Hematopoietic multipotent progenitor cell treated with erythropoietin and hydrocortisone succinate and interleukin-3 and kit ligand, for 6 days (in vitro differentiated cells): ENCODE results near the gene CCL4L2.
"Not testable (repeated sequence)": the region's sequence is repeated elsewhere in the genome, so short reads cannot be mapped to it uniquely, and the experiment has no call there.

Experiments
- DNase-seq: peaks from one replicate; pipeline ENCODE4 v3.0.0-alpha.2; 2015

The CCL4L2 gene

DNA sequence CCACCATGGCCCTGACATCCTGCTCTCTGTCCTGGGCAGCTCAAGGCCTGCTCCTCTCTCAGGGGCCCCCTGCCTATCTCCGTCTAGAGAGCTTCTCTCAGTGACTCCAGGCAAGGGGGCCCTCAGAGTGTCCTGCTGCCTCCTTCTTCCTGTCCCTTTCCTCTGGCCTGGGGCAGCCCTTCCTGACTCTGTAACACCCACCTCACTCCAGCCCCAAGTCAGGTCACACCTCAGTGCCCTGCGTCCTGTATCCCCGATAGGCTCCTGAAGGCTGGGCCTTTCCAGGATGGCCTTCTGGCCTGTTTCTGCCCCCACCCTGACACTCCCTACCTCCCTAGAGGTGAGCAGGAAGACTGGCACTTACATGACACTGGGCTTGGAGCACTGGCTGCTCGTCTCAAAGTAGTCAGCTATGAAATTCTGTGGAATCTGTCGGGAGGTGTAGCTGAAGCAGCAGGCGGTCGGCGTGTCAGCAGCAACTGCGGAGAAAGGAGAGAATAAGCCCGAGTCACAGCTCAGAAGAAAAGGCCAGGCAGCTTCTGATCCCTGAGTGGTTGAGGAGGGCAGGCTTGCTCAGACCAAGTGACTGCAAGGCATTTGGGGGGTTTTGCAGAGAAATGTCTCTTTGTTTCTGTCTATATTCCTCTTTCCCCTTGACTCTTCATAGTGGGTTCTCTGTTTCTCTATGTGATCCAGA, 15.3 kb upstream of the CCL4L2 start:
- no peak for DNase-seq

DNA sequence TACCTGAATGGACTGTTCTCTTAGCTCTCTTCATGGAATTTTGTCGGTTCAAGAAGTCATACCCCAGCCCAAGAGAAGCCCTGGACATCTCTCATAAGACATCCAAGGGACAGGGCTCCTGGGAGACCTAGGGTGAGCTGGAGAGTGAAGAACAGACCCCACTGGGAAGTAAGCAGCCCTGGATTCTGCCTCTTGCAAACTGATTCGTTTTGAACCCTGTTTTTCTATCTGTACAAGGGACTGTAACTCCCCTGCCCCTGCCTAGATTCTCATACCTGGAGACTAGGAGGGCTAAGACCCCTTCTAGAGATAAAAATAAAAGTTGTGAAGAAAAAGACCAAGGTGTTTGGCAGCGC, 14.8 kb upstream of the CCL4L2 start:
- no peak for DNase-seq

DNA sequence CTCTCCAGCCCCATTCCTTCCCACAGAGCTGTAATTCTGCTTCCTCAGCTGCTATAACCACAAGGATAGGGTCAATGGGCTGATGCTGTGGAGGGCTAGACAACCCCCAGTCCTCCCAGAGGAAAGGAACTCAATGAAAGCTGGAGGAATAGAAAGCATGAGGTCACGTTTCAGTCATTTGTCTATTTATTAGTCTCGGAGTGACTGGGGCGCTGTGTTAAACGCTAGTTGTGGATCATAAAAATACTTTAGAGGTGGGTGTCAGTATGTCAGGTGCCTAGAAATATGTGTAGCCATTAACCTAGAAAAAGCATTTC, 13.5 kb upstream of the CCL4L2 start:
- no peak for DNase-seq

DNA sequence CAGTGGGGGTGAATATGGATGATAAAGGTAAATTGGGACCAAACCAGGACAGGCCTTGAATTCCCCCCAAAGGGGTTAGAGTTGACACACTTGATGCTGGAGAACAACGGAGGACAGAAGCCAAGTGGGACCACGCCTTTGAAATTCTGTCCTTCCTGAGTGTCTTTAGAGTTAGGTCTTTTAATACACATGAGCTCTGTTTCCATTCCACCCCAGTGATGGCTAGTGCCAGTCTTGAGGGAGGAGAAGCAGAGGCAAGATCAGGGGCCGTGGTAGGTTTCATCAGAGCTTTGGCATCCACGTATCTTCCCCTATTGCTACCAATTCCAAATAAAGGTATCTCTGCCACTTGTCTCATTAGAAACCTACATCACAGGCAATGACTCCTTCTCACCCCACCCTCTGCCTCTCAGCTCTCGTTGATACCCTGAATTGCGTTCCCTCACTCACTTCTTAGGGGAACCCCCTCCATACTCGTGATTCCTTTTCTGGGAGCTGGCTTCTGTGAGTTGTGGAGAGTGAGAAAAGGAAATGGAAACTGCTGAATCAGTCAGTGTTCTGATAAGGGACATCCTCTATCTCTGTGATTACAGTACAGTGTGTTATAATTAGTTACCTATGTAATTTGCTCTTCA, 11.9 kb upstream of the CCL4L2 start:
- DNase-seq, result peak; percentile 40

DNA sequence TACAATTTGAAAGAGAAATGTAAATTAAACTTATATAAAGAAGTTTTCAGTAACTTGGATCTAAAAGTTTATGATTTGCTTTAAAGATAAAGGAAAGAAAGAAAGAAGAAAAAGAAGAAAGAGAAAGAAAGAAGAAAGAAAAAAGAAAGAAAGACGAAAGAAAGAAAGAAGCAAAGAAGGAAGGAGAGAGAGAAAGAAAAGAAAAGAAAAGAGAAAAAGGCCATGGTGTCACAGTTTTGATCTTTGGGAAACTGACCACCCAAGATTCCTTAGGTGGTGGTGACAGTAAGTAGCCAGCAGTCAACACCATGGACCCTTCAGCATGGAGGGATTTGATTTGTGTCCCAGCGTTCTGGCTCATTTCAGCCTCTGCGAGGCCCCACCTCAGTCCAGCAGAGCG, 9.8 kb upstream of the CCL4L2 start:
- DNase-seq, result not testable (repeated sequence)

DNA sequence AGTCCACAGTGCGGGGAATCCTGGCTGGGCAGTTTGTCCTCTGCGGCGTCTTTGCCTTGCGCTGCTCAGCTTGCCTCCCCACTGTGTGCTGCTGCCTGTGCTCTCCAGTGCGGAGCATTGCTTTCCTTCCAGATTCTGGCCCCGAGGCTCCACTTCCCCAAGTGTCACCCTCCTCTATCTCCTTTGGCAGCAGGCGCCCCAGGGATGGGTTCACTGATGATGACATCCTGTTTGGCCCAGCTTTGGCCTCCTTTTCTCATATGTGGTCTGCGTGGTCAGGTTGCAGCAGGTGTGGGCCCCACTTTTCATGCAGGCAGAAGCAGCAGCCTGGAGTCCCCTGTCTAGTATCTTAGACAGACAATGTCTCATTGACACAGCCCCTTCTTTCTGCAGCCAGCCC, 9.4 kb upstream of the CCL4L2 start:
- not testable (repeated sequence) for DNase-seq

DNA sequence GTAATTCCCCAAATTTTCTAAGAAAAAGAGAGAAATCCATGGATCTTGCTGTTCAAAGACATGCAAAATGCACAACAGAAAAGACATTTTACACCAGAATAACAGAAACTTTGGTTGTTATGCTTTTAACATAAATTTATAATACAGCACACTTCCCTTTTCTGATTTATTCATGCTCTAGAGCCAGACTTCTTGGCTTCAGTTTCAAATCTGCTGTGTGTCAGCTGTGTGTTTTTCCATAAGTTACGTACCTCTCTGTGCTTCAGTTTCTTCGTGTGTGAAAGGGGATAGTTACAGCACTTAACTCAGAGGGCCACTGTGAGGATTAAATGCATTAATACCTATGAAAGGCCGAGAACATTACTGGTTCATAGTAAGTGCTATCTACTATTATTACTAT, 7.5 kb upstream of the CCL4L2 start:
- DNase-seq, result no peak

DNA sequence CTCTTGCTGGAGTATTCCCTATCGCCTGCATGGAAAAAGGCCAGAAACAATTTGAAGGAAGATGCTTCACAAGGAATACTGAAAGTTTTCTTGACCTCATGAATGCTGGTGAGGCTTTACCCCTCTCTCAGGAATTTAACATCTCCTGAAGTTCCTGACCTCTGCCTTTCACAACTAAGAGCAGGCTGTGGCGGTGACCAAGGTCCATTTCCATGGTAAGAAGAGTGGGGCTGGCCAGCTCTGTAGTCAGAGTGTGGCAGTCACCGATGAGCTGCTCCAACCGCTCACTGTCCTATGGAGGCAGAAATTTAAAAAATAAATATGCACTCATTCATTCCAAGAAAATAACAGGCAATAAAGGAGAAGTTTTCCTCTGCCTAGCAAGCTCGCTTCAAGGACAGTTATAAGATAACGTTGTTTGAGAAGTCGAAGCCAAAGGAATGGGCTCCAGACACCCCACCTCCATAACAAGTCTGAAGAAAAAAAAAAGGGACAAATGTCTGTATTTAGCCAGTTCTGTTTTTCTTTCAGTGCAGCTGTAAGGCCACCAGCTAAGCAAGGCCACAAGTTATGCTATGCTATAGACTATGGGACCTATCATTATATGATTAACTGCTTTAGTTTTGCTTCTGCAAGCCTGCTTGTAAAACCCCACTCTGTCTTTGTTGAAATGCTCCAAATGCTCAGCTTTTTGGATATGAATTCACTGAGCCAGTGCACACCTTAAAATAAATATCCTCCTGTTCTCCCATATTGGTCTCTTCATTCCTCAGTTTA, 6.0 kb upstream of the CCL4L2 start:
- DNase-seq, result no peak

DNA sequence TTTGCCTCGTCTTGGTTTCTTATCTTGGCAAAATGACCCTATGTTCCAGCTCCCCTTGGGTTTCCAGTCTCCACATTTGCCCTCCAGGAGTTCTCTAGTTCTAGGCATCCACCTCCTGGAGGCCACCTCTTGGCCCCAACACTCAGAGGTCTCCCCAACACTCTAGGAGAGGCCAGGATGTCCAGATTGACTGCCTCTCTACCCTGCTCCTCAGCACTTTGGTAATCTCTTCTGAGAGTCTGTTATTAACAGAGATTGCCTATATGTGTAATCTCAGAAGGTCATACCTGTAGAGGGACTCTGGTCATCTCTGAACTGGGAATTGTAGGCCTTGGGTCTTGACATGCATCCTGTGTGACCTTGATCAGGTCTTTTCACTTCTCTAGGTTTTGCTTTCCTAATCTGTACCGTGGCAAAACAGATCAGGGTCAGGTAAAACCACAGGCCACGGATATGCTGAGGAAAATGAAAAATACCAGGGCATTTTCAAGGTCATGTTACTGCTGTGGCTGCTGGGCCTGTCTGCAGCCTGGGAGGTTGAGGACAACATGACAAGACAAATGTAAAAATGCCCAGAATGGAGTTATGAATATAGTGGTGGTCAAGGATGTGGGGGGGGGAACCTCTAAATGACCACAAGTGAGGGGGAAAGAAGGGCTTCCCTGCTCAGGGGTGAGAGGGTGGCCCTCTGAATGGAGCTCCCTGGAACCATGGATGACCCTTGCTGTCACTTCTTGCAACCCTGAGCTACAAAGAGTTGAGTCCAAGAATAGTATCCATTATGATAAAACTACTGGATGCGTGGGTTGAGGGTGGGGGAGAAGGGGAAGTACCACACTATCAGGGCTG, 5.0 kb upstream of the CCL4L2 start:
- no peak for DNase-seq

DNA sequence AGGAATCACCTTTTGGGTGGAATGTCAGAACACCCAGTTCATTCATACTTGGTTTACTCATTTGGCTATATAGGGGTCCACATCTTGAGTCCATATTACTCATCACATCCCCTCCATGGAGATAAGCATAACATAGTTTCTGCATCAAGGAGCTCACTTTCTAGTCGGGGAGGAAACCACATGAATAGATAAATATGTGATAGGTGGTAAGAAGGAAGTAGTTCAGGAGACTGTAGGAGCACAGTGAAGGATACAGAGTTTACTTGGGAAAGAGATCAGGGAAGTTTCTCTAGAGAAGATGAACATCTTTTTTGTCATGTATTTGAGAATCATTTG, 4.4 kb upstream of the CCL4L2 start:
- DNase-seq, result not testable (repeated sequence)

DNA sequence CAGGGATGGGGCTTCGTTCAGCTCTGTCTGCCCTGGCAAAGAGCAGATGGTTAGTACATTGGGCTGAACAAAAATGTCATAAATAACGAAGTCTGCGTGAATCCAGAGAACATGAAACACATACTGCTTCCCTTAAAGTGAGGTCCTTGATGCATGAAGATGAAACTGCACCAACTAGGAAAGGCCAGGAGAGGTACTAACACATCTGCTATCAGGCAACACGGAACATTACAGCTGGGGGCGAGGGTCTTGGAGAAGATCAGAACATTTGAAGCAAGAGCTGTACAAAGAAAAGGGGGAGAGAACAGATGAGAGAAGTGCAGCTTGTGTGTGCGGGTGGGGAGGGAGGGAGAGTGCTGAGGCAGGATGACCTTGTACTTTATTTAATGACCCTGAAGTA, 3.5 kb upstream of the CCL4L2 start:
- not testable (repeated sequence) for DNase-seq

DNA sequence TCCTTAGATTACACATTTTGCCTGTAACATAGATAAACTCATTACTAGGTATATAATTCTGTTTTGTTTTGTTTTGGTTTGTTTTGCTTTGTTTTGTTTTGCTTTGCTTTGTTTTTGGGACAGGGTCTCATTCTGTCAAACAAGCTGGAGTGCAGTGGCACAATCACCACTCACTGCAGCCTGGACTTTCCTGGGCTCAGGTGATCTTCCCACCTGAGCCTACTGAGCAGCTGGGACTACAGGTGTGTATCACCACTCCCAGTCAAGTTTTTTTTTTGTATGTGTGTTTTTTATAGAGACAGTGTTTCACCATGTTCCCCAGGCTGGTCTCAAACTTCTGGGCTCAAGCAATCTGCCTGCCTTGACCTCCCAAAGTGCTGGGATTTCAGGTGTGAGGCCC, 1.3 kb upstream of the CCL4L2 start:
- no peak for DNase-seq

DNA sequence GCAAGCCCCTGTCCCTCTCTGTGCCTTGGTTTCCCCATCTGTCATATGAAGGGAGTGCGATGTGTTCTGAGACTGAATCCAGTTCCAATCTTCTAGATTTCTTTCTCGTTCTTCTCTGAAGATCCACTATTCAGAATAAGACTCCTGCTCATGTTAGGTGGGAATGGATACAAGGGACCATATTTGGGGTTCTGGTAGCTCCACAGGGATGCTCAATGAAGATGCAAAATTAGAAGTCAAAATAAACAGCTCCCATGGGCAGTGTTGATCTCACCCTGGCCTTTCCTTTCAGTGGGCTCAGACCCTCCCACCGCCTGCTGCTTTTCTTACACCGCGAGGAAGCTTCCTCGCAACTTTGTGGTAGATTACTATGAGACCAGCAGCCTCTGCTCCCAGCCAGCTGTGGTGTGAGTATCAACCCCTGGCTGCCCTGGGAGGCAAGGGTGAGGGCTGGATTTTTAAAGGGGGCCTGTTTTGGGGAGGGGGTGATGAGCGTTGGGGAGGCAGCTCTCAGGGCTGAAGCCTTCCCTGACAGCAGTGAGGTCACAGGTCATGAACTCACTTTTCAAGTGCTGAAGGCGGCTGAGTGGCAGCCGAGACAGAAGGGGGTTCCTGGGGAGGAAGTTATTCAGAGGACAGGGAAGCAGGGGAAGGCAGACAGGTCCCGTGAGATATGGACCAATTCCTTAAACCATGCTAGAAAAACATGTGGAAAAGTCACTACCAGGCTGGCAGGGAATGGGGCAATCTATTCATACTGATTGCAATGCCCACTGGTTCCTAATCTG, 815 bp downstream of the CCL4L2 start:
- DNase-seq, result not testable (repeated sequence)

DNA sequence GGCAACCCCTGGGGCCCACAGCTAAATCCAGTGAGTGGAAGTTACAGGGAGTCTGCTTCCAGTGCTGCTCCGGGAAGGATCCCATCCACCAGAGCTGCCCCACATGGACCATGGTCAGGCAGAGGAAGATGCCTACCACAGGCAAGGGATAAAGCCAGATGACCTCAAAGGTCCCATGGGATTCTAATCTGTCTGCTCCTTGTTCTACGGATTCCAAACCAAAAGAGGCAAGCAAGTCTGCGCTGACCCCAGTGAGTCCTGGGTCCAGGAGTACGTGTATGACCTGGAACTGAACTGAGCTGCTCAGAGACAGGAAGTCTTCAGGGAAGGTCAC, 1.4 kb downstream of the CCL4L2 start:
- DNase-seq, result no peak

DNA sequence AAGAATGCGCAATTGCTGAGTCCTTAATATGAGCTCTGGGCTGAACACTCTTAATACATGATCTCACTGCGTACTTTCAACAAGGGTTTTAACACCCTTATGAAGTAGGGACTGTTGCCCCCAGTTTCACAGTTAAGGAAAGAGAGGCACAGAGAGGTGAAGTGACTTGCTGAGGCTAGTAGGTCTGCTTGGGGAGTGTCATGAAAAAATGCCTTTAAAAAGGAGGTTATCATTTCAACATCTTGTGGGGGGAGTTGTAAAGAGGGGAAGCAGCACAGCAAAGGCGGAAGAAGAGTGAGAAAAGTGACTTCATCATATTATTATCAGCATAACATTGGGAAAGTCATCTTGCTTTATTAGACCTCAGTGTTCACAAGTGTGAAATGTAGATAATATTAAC, 2.1 kb downstream of the CCL4L2 start:
- DNase-seq, result peak; percentile 46

DNA sequence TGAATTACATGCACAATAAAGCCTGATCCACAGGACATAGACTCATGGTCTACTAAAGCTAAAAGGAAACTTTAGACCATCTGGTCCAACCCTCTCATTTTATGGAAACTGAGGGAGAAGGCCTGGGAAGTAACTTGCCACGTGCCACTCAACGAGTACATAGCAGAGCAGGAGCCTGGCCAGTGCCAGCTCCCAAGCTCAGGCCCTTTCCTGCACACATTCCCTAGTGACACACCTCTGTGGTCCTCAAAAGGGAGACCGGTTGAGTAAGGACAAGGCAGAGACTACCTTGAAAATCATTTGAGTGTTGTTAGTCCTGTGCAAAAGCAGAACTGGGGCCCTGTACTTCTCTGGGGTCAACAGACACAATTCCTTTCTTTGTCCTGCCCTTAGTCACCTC, 2.8 kb downstream of the CCL4L2 start:
- DNase-seq, result no peak

DNA sequence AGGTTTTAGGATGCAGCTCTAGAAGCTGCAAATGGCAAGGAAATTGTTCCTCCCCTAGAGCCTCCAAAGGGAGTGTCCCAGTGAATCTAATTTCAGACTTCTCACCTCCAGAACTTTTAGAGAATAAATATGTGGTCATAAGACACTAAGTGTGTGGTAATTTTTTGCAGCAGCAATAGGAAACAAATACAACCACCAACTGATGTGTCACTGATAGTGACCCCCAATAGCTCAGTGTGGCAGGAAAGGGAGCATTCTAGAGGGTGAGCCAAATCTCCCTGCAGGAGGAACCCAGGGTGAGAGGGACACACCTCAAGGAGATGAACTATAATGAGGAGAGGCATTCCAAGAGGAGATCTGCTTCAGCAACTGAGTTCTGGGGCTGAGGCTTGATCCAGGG, 4.1 kb downstream of the CCL4L2 start:
- peak; percentile 42 for DNase-seq

DNA sequence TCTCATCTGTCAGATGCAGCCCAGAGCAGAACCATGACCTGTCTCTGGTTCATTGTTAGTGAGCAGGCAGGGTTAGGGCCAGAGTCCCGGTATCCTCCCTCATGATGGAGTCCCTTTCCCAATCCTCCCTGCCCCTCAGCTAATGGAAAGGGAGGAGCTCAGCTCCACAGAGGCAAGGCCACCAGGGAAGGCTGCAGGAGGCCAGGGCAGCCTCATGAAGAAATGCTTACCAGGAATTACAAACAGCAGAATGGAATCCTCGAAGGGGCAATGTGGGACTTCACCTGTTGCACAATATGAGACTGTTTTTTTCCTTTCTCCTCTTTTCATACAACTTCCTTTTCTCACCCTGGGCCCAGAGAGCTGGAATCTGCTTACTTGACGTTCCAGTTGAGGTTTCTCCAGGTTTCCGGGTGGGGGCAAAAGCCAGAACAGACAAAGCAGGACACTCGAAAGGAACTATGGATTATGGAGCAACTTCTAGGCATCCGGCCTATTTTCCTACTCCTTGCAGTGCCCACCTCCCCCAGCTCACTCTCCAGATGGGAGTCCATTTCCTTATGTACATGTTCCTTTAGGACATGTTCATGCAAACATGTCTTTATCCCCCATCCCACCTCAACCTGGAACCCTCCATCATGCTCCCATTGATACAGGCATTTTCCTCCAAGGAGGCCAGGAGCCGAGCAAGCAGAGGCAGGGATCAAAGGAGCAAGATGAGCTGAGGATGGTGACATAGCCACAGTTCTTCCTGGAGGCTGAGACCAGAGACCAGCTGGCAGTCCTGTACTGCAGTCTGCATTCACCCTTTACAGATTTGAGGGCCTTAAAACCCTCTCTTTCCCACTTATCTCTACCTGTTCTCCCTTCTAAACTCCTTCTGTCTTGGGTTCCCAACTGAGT, 4.8 kb downstream of the CCL4L2 start:
- not testable (repeated sequence) for DNase-seq

DNA sequence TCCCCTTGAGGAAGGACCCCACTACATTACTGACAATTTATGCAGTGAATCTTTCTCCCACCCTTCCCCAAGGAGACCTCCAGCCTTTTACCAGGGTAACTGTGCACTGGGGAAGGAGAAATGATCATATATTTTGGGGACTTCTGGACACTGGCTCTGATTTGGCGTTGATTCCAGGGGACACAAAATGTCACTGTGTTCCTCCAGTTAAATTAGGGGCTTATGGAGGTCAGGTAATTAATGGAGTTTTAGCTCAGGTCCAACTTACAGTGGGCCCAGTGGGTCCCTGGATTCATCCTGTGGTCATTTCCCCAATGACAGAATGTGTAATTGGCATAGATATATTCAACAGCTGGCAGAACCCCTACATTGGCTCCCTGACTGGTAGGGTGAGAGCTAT, 8.7 kb downstream of the CCL4L2 start:
- not testable (repeated sequence) for DNase-seq

DNA sequence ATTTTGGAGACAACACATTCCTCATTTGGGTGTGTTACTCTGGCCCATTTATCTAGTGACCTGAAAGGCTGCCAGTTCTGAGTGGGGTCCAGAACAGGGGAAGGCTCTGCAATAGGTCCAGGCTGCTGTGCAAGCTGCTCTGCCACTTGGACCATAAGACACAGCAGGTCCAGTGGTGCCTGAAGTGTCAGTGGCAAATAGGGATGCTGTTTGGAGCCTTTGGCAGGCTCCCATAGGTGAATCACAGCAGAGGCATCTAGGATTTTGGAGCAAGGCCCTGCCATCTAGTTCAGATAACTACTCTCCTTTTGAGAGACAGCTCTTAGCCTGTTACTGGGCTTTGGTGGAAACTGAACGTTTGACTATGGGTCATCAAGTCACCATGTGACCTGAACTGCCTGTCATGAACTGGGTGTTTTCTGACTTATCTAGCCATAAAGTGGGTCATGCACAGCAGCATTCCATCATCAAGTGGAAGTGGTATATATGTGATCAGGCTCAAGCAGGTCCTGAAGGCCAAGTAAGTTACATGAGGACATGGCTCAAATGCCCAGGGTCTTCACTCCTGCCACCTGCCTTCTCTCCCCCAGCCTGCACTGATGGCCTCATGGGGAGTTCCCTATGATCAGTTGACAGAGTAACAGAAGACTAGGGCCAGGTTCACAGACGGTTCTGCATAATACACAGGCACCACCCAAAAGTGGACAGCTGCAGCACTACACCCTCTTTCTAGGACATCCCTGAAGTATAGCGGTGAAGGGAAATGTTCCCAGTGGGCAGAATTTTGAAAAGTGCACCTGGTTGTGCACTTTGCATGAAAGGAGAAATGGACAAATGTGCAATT, 10.1 kb downstream of the CCL4L2 start:
- DNase-seq, result not testable (repeated sequence)

DNA sequence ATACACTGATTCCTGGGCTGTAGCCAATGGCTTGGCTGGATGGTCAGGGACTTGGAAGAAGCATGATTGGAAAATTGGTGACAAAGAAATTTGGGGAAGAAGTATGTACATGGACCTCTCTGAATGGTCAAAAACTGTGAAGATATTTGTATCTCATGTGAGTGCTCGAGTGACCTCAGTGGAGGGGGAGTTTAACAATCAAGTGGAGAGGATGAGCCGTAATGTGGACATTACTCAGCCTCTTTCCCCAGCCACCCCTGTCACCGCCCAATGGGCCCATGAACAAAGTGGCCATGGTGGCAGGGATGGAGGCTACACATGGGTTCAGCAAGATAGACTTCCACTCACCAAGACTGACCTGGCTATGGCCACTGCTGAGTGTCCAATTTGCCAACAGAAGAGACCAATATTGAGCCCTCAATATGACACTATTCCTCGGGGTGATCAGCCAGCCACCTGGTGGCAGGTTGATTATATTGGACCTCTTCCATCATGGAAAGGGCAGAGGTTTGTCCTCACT, 10.8 kb downstream of the CCL4L2 start:
- not testable (repeated sequence) for DNase-seq
